C4-2B (cell line): ENCODE results near the gene HOXC11.

Experiments
- H3K27ac ChIP-seq: fragments of 450-650 bp; 2 replicates; pipeline ENCODE4 v1.5.1; 2017
- ZFX ChIP-seq: fragments of 450-650 bp; IDR thresholded peaks from 2 replicates; pipeline ENCODE4 v1.6.1; 2017
- TF ChIP-seq, protein P1 (sequence below): fragments of 450-650 bp; conservative IDR thresholded peaks from 2 replicates; pipeline ENCODE4 v1.5.1; 2017; ENCODE audit warnings: mild to moderate bottlenecking

Gene HOXC11

DNA sequence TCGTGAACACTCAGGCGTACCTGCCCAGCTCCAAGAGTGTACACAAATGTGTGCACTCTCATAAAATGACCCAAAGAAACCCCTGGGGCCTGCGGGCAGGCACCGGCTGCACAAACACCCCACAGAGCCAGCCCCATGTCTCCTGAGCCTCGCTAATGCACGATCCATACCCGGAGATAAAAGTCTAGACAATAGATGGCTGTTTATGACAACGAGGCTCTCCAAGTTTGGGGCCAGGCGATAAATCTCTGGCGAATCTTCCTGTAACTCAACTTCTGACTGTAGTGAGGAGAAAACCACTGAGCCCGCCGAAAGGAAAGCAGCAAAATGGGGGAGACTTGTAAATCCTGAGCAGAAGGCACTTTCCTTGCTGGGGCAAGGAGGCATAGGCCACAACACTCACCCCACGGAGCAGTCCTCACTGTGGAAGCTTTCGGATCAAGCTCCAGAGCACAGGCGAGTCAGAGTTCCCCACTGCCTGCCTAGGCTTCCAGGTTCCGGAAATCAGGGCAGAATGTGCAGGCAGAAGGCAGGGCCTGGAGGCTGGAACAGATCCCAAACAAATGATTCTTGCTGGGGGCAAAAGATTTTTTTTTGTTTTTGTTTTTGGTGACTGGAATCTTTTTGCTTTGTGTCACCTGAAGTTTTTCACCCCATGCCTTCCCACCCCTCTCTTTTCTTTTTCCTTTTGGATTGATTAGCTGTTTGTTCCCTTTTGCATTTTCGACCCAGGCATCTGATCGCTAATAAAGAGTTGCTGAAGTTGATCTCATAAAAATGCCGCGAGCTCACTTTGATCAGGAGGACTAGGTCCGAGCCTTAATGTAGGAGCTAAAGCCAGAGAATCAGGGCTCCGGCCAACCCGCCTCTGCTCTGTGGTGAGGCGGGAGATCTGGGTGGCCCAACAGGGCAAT is 4.5 kb upstream of the HOXC11 start:
- no peak for TF ChIP-seq ZFX
- TF ChIP-seq, protein P1, sequence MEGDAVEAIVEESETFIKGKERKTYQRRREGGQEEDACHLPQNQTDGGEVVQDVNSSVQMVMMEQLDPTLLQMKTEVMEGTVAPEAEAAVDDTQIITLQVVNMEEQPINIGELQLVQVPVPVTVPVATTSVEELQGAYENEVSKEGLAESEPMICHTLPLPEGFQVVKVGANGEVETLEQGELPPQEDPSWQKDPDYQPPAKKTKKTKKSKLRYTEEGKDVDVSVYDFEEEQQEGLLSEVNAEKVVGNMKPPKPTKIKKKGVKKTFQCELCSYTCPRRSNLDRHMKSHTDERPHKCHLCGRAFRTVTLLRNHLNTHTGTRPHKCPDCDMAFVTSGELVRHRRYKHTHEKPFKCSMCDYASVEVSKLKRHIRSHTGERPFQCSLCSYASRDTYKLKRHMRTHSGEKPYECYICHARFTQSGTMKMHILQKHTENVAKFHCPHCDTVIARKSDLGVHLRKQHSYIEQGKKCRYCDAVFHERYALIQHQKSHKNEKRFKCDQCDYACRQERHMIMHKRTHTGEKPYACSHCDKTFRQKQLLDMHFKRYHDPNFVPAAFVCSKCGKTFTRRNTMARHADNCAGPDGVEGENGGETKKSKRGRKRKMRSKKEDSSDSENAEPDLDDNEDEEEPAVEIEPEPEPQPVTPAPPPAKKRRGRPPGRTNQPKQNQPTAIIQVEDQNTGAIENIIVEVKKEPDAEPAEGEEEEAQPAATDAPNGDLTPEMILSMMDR: no peak
- no peak overlapping the region for H3K27ac ChIP-seq

GRCh38 chr12:53969588-53970259 is 3.2 kb upstream of the HOXC11 start:
- TF ChIP-seq ZFX: no peak
- TF ChIP-seq, protein P1: no peak
- H3K27ac ChIP-seq: no peak overlapping the region; the same call in 1 of the 2 replicates

GRCh38 chr12:53970451-53970850 is 2.5 kb upstream of the HOXC11 start:
- H3K27ac ChIP-seq: no peak overlapping the region
- TF ChIP-seq ZFX: no peak
- TF ChIP-seq, protein P1: no peak

GRCh38 chr12:53971129-53971528 is 1.8 kb upstream of the HOXC11 start:
- no peak overlapping the region for H3K27ac ChIP-seq
- no peak for TF ChIP-seq ZFX
- TF ChIP-seq, protein P1: no peak

GRCh38 chr12:53971686-53972085 is 1.2 kb upstream of the HOXC11 start:
- no peak for TF ChIP-seq ZFX
- TF ChIP-seq, protein P1: no peak
- H3K27ac ChIP-seq: no peak overlapping the region

- no peak for TF ChIP-seq ZFX
- TF ChIP-seq, protein P1: no peak
- no peak overlapping the region for H3K27ac ChIP-seq
These were observed 699 bp upstream of the HOXC11 start for GRCh38 chr12:53972152-53972702.
